Fibroblast of peridontal ligament (primary cell): ENCODE data around the gene ASB18.

Experiments
- DNase-seq: peaks from one replicate; pipeline ENCODE4 v3.0.0-alpha.2; 2010; ENCODE audit errors: extremely low read depth

Gene ASB18

GRCh38 chr2:236173729-236174607 lies 90.2 kb downstream of the ASB18 start:
- no peak for DNase-seq

- DNase-seq, result no peak
Observed at GRCh38 chr2:236173036-236173728, 91.0 kb downstream of the ASB18 start.

GRCh38 chr2:236172255-236173035 lies 91.8 kb downstream of the ASB18 start:
- no peak for DNase-seq

DNA sequence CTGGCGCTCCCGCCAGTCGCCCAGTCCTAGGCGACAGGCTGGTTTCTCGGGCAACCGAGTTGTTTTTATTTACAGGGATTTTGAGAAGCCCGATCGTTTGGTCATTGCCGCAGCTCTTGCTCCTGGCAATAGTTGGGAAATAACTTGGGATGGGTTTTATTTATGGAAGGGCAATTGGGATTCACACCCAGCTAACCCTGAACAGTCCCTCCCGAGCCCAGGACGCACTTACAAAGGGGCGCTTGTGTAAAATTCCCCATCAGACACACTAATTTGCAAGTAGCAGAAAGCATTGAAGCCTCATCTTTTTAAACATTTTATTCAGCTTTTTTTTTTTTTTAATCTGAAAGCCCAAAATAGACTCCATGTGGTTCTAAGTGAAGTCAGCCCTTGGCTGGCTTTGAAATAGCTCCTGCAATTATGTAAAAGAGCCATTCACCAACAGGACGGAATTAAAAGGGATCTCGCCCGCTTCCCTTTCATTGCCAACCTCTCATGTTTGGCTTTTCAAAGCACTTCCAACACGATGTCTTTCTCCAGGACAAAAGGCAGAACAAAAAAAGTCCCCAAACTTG lies 92.4 kb downstream of the ASB18 start:
- DNase-seq, result no peak

- DNase-seq, result no peak
Observed at GRCh38 chr2:236171181-236171679, 93.0 kb downstream of the ASB18 start.

DNA sequence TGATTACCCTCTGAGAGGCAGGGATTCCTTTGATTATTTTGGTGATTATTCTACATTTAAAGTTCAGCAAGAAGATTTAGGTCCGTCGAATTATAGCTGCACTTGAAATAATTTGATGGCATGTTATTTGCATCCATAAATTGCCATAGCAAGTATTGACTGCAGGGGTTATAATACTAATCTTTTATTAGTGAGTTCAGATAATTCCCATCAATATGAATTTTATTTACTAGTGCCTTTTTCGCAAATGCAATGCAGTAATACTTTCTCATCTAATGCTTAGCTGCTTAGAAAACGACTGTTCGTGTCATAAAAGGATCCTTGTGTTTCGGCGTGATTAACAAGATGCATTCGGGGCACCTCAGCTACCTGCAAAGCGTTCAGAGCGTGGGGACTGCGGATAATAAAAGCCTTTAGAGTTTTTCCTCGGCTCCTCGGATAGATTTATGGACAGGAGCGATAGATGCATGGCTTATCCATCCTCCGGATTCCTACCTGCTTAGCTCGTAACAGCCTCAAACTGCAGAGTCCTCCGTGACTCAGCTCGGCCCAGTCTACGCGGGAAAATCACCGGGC lies 93.5 kb downstream of the ASB18 start:
- DNase-seq, result no peak

DNA sequence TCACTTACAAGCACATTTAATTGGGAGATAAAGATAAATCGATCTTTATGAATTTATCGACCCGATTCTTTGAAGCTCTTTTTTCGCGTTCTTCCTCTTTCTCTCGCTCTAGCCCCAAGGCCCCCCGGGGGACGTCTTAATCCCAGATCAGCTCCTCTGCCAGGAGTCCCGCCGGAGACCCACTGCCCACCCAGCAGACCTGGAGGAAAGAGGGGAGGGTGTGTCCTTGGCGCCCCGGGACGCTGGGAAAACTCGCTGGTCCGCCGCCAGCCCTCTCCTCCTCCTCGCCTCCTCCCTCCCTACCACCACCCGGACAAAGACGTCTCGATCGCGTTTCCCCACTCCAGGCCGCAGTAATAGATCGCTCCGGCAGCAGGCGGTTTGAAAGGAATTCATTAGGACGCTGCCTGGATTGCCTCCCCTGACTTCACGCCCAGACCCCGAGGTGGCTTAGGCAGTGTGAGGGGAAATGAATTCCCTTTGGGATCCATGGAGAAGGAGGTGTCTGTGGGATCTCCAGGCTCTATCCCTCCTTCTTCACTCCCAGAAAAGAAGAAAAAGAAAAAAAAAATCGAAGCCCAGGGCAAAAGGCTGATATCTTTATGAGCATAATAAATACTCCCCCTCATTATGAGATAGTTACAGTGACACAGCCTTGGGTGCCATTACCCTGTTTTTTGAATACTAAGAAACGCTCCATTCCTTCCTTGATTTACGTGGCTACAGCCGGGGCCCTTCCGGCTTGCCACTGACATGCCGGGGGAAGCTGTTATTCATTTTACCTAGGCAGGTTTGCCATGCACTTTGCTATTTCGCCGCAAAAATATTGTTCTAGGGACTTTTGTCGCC lies 94.2 kb downstream of the ASB18 start:
- DNase-seq, result no peak

GRCh38 chr2:236169151-236169721 lies 95.0 kb downstream of the ASB18 start:
- DNase-seq, result no peak

- no peak for DNase-seq
Observed at GRCh38 chr2:236168110-236169080, 95.8 kb downstream of the ASB18 start, which contains the start of gene GBX2. TSS of gene GBX2 (minus strand) at chr2:236168386. CDS start at chr2:236167971, 415 bp downstream.

GRCh38 chr2:236167297-236168109 lies 96.7 kb downstream of the ASB18 start:
- DNase-seq, result no peak

DNA sequence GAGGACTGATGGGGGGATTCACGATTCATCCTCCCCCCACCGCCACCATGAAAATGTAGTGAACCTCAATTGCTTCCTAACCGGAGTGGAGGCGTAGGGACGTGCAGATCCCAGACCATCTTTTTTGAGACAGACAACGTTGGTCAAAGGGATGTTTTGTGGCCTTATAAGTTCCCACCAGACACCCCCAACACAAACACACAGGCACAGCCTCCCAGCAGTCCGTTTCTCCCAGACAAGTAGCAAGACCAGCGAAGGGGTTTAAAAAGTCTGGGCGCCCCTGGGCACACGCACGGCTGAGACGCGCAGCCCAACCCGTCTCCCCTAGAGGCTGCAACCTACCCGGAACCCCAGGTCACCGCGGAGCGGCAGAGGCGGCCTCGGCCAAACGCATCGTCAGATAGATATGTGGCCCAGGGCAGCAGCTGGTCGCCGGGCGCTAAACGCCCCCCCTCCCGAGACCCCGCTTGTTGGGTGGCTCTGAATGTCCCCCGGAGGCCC lies 97.4 kb downstream of the ASB18 start:
- no peak for DNase-seq

- no peak for DNase-seq
Observed at GRCh38 chr2:236165842-236166795, 98.1 kb downstream of the ASB18 start.

GRCh38 chr2:236164925-236165841 lies 99.0 kb downstream of the ASB18 start:
- no peak for DNase-seq

- no peak for DNase-seq
Observed at GRCh38 chr2:236164201-236164924, 99.8 kb downstream of the ASB18 start.
